Right kidney (tissue), 1 donor: ENCODE results near the gene AGBL3.
"Not testable (repeated sequence)": the region's sequence is repeated elsewhere in the genome, so short reads cannot be mapped to it uniquely, and the experiment has no call there.

Source experiments
- DNase-seq: peaks from one replicate; pipeline ENCODE4 v3.0.0-alpha.2; 2016

The AGBL3 gene

DNA sequence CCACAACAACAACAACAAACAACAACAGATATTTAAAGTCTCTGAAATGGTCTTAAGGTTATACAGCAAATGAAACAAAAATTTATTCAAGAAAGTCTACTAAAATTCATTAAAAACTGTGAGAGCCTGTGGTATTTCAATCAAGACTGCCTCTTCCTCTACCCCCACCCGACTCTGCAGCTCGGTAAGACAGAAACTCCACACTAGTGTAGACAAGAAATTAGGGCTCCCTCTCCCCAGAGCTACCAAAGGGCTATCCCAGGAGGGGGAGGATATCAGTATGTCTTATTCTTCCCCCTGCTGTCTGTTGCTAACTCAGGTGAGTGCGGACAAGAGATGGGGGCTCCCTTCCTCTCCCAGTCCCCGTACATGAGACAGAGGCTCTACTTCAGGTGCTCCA is 90.6 kb downstream of the AGBL3 start:
- no peak for DNase-seq

GRCh38 chr7:135077642-135078041 is 91.3 kb downstream of the AGBL3 start:
- no peak for DNase-seq

- DNase-seq = no peak
Measured at GRCh38 chr7:135078051-135078450, 91.7 kb downstream of the AGBL3 start.

- no peak for DNase-seq
Measured at GRCh38 chr7:135079068-135079467, 92.8 kb downstream of the AGBL3 start.

DNA sequence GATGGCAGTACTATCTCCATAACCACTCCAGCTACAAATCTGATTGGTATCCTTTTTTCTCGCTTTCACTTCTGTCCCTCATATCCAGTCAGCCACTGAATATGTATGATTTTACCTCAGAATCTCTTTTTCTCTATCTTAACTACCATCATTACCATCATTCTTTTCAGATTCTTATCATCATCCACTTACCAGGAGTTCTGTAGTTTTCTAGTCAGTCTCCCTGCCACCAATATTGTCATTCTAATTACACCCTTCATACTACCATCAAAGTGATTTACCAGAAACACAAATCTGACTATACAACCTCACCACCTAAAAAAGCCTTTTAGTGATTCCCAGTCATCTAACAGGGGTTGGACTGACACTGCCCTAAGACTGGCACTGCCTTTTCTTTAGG is 96.7 kb downstream of the AGBL3 start:
- no peak for DNase-seq

GRCh38 chr7:135088566-135088965 is 102.3 kb downstream of the AGBL3 start:
- DNase-seq = no peak

DNA sequence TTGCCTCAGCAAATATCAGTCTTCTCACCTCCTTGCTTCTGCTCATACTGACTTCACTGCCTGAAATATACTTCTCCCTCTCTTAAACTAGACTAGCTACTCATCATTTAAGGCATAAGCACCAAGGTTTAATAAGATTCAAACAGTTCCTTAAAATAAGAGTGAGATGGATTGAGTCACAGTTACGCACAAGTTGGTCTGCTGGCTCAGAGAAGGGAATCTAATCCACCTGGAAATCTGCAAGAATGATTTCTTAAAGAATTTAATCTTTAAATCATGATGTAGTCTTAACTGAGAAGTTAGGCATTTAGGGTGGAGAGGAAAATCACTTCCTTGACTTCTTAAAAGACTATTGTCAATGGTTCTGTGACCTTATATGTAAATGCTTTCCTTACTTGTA is 105.4 kb downstream of the AGBL3 start:
- DNase-seq = no peak

- DNase-seq = no peak
Measured at GRCh38 chr7:135094472-135095237, 108.3 kb downstream of the AGBL3 start.

- no peak for DNase-seq
Measured at GRCh38 chr7:135095450-135095849, 109.1 kb downstream of the AGBL3 start.

- DNase-seq = no peak
Measured at GRCh38 chr7:135098391-135098790, 112.1 kb downstream of the AGBL3 start.

GRCh38 chr7:135100856-135101255 is 114.5 kb downstream of the AGBL3 start:
- no peak for DNase-seq

DNA sequence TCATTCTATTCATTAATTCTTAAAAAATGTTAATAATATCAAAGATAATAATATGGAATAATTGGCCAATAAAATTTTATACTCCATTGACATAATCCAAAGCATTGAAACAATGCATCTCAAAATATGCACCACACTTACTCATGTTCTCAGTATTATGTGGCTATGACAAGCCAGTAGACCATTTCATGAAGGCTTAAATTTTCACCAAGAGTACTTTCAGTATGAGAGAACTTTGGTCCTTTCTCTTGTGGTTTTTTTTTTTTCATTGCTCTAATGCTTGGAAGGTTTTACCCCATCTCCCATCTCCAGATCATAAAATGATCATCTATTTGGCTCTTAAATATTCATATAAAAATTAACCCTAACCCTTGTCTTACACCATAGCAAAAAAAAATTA is 116.1 kb downstream of the AGBL3 start:
- no peak for DNase-seq

- no peak for DNase-seq
Measured at GRCh38 chr7:135109562-135109961, 123.3 kb downstream of the AGBL3 start.

DNA sequence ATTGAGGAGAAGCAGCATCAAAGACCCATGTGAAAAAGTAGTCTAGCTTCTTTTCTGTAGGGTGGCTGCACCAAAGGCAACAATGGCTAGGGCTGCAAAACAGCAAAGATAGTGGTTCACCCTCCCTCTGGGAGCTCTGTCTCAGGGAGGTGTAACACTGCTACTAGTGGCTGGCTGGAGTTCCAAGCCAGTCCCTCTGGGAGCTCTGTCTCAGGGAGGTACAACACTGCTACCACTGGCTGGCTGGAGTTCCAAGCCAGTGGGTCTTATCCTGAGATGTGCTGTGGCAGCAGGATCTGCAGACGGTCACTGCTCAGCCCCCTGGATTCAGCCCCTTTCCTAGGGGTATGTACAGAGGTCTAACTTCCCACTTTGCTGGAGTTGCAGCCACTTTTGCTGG is 123.7 kb downstream of the AGBL3 start:
- DNase-seq = no peak

DNA sequence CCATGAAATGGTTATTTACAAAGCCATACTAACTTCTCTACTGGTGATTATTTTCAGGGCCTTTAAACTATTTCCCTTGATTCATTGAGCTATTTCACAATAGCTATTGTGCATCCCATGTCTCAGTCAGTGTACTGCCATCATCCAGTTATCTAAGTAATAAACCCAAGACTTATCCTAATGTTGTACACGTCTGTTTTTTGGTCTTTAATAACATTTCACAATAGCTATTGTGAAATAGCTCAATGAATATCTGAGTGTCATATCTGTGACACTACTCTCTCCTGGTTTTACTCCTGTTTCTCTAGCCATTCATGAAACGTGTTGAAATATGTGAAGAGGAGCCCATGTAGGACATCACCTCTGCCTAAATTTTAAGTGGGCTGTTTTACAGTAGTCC is 125.1 kb downstream of the AGBL3 start:
- no peak for DNase-seq

DNA sequence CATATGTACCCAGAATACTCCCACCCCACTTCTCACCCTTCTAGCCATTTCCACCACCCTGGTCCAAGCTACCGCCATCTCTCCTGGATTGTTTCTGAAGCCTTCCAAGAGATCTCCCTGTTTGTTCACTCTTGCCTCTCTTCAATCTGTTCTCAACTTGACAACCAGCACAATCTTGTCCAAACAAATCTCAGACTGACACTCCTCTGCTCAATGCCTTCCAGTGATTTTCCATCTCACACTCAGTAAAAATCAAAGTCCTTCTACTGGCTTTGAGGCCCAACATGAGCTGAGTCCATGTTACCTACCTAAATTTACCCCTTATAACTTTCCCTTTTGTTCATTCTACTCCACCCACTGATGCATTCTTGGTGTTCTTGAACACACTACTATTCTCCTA is 128.3 kb downstream of the AGBL3 start:
- no peak for DNase-seq

DNA sequence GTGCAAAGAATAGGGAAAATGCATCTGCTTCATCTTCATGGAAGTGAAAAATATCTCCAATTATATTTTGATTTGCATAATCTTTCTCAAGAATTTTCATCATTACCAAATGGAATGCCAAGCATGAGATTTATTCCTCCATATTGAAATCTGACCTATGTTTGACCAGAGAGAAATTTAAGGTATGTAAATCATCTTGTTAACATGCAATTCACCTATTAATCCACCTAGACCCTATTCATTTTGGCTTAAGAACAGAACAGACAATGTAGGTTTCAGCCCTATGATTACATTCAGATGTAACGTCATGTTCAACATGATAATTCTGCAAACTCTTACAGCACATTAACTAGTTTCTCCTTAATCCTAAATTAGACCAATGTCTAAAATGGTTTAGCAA is 130.8 kb downstream of the AGBL3 start:
- DNase-seq = no peak

GRCh38 chr7:135121868-135122267 is 135.6 kb downstream of the AGBL3 start:
- no peak for DNase-seq

DNA sequence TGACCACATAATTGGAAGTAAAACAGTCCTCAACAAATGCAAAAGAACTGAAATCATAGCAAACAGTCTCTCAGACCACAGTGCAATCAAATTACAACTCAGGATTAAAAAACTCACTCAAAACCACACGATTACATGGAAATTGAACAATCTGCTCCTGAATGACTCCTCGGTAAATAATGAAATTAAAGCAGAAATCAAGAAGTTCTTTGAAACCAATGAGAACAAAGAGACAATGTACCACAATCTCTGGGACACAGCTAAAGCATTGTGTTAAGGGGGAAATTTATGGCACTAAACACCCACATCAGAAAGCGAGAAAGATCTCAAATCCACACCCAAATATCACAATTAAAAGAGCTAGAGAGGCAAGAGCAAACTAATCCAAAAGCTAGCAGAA is 138.3 kb downstream of the AGBL3 start:
- not testable (repeated sequence) for DNase-seq

DNA sequence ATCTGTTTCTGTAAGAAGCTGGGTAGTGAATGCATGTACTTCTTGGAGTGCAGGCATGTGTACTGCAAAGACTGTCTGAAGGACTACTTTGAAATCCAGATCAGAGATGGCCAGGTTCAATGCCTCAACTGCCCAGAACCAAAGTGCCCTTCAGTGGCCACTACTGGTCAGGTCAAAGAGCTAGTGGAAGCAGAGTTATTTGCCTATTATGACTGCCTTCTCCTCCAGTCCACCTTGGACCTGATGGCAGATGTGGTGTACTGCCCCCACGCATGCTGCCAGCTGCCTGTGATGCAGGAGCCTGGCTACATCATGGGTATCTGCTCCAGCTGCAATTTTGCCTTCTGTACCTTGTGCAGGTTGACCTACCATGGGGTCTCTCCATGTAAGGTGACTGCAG is 142.6 kb downstream of the AGBL3 start:
- no peak for DNase-seq

DNA sequence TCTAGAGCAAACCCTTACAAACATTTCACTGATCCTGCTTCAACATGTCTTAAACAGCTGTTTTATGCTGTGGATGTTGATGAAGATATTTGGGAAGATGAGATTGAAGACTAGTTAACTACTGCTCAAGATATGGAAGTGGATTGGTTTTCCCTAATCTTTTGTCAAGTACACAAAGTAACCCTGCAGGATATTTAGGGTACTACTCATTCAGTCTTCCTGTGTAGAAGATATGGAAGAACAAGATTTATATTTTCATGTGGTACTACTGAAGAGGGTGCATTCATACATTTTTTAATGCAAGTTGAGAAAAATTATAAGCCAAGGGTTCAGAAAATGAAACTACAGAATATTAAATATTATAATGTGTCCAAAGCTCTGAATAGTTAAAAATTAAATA is 143.3 kb downstream of the AGBL3 start:
- DNase-seq = no peak

GRCh38 chr7:135143885-135144668 is 157.8 kb downstream of the AGBL3 start:
- DNase-seq = no peak

DNA sequence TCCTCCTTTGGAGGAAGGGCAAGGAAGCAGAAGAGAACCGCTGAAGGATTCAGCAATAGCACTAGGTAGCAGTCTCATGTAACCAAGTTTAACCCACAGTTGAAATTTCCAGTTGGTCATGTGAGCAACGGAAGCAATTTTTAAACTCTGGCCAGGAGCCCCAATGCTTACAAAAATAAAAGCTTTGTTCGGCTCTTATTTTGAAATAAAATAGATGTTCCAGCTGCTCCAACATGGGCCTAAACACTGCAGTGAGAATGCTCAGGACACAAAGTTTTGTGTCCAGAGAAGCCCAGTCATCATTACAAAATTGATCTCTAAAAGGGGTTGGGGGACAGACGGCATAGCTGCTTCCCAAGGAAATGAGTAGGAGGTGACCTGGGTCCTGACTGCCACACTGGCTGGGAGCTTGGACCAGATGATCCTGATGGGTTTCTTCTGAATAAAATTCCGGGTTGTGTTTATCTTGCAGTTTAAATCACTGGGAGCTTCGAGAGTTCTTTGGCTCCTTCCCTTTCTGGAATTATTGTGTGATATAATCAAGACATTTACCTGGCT is 161.1 kb downstream of the AGBL3 start:
- DNase-seq = peak; percentile 38
